Activated naive CD4-positive, alpha-beta T cell treated with anti-CD3 and anti-CD28 coated beads for 36 hours (primary cell): ENCODE data around the gene ERGIC3. TPM values are rescaled to one million over a fixed set of nuclear protein-coding genes. Genes with fewer than 3 reads are reported as not detected.

Source experiments
- CTCF ChIA-PET: fragments of 350-600 bp; sonication (Branson Sonifier 250); formaldehyde crosslinking; loops from one replicate; lab custom pipeline; 2021; ENCODE audit warnings: antibody characterized with exemption; lab: Charles Lee
- DNase-seq: peaks from one replicate; pipeline ENCODE4 v3.0.0-alpha.2; 2020
- H3K27ac Mint-ChIP-seq: one replicate; pipeline ENCODE4 v1.8.0; 2021; ENCODE audit warnings: mild to moderate bottlenecking, mixed read lengths
- H3K27me3 Mint-ChIP-seq: one replicate; pipeline ENCODE4 v1.8.0; 2021; ENCODE audit warnings: low read depth, mixed read lengths
- H3K36me3 Mint-ChIP-seq: one replicate; pipeline ENCODE4 v1.8.0; 2021; ENCODE audit warnings: low read depth, mixed read lengths
- H3K4me1 Mint-ChIP-seq: one replicate; pipeline ENCODE4 v1.8.0; 2021; ENCODE audit warnings: low read depth, mixed read lengths
- H3K4me3 Mint-ChIP-seq: one replicate; pipeline ENCODE4 v1.8.0; 2021; ENCODE audit warnings: mild to moderate bottlenecking, moderate library complexity, mixed read lengths
- H3K9me3 Mint-ChIP-seq: one replicate; pipeline ENCODE4 v1.8.0; 2021; ENCODE audit warnings: mixed read lengths
- intact Hi-C: fragments of 100-400 bp; cut with micrococcal nuclease; formaldehyde crosslinking; loops from one replicate; pipeline ENCODE4 v1.15.1; 2023
- total RNA-seq, 2 experiments: library from RNA; stranded (reverse); gene quantifications; one replicate each; pipeline ENCODE4 v1.2.3, GENCODE V29; 2021

Gene ERGIC3
- total RNA-seq, 2 experiments from 2014 or later = 107 to 113 TPM

GRCh38 chr20:35602851-35603495 lies 61.1 kb downstream of the ERGIC3 start:
- no peak for DNase-seq
- H3K4me1 Mint-ChIP-seq = peaks cover 7% of the 10 kb centered on the region
- H3K4me3 Mint-ChIP-seq = no peak overlapping the region
- H3K36me3 Mint-ChIP-seq = no peaks in the 10 kb centered on the region
- H3K9me3 Mint-ChIP-seq = no peaks in the 10 kb centered on the region
- CTCF ChIA-PET = interaction anchor here (0.6 to 1.4 kb wide), 4 partner anchors 9 to 390 kb away, joined by 3 to 4 read pairs (median 3); partner anchors contain the start of gene SCAND1
- intact Hi-C loops = loop anchor here (5.0 kb wide), 2 partner anchors 139 to 349 kb away; partner anchors contain the start of genes RBM39 and SCAND1
- H3K27me3 Mint-ChIP-seq = peaks cover 13% of the 10 kb centered on the region
- no peak overlapping the region for H3K27ac Mint-ChIP-seq

GRCh38 chr20:35603695-35604448 lies 62.0 kb downstream of the ERGIC3 start:
- CTCF ChIA-PET = interaction anchor here (0.6 to 1.5 kb wide), 9 partner anchors 8 to 457 kb away, joined by 3 to 4 read pairs (median 3); partner anchors contain the start of genes SCAND1 and SPAG4
- Mint-ChIP-seq H3K9me3 (no peaks in the 10 kb centered on the region), H3K27ac (no peak overlapping the region), H3K27me3 (peaks cover 13% of the 10 kb centered on the region), H3K36me3 (no peaks in the 10 kb centered on the region), H3K4me3 (no peak overlapping the region), H3K4me1 (peaks cover 7% of the 10 kb centered on the region)
- intact Hi-C loops = loop anchor here (5.0 kb wide), 2 partner anchors 138 to 348 kb away; partner anchors contain the start of genes RBM39 and SCAND1
- DNase-seq = no peak

- Mint-ChIP-seq H3K36me3 (no peaks in the 10 kb centered on the region), H3K27me3 (peaks cover 13% of the 10 kb centered on the region), H3K4me1 (peaks cover 7% of the 10 kb centered on the region), H3K27ac (no peak overlapping the region), H3K4me3 (no peak overlapping the region), H3K9me3 (no peaks in the 10 kb centered on the region)
- intact Hi-C loops = loop anchor here (5.0 kb wide), 2 partner anchors 138 to 348 kb away; partner anchors contain the start of genes RBM39 and SCAND1
- CTCF ChIA-PET = interaction anchor here (0.6 to 1.5 kb wide), 6 partner anchors 16 to 458 kb away, joined by 3 to 6 read pairs (median 3); no protein-coding TSS in a partner anchor
- DNase-seq = no peak
Observed at GRCh38 chr20:35604449-35604747, 62.5 kb downstream of the ERGIC3 start.

GRCh38 chr20:35606127-35606526 lies 64.2 kb downstream of the ERGIC3 start:
- H3K36me3 Mint-ChIP-seq = no peaks in the 10 kb centered on the region
- H3K4me1 Mint-ChIP-seq = peaks cover 4% of the 10 kb centered on the region
- CTCF ChIA-PET = interaction anchor here (0.9 to 1.5 kb wide), 2 partner anchors 8 to 26 kb away, joined by 3 to 4 read pairs; no protein-coding TSS in a partner anchor
- no peak for DNase-seq
- no peaks in the 10 kb centered on the region for H3K9me3 Mint-ChIP-seq
- intact Hi-C loops = no loop called here
- peaks cover 7% of the 10 kb centered on the region for H3K27me3 Mint-ChIP-seq
- no peak overlapping the region for H3K4me3 Mint-ChIP-seq
- H3K27ac Mint-ChIP-seq = no peak overlapping the region

Other genes with a start within 250 kb of the ERGIC3 start
- not detected for gene FAM83C, start 249.7 kb upstream of the ERGIC3 start, total RNA-seq
- gene UQCC1, start 130.1 kb upstream of the ERGIC3 start, total RNA-seq = 10 to 100 TPM; 47.4 to 48.5 TPM
- gene GDF5, start 103.8 kb upstream of the ERGIC3 start, total RNA-seq = not detected
- 10 to 100 TPM; 43.4 to 46.9 TPM for gene CEP250, start 86.5 kb upstream of the ERGIC3 start, total RNA-seq
- gene C20orf173, start 12.4 kb upstream of the ERGIC3 start, total RNA-seq = not detected
- 1 to 10 TPM; 2.9 to 3.6 TPM for gene SPAG4, start 73.8 kb downstream of the ERGIC3 start, total RNA-seq
- gene CPNE1, start 122.8 kb downstream of the ERGIC3 start, total RNA-seq = 100 to 1,000 TPM; 261 to 281 TPM
- gene RBM12, start 122.8 kb downstream of the ERGIC3 start, total RNA-seq = 100 to 1,000 TPM; 106 to 110 TPM
- gene NFS1, start 157.3 kb downstream of the ERGIC3 start, total RNA-seq = 10 to 100 TPM; 33.6 to 38.1 TPM
- gene ROMO1, start 157.3 kb downstream of the ERGIC3 start, total RNA-seq = 100 to 1,000 TPM; 120 to 134 TPM
- gene RBM39, start 200.2 kb downstream of the ERGIC3 start, total RNA-seq = 100 to 1,000 TPM; 297 to 304 TPM
- 10 to 100 TPM; 39.8 to 46.0 TPM for gene PHF20, start 229.9 kb downstream of the ERGIC3 start, total RNA-seq